ENCODE data around the gene THSD7B. TPM values are rescaled to one million over a fixed set of nuclear protein-coding genes. Genes with fewer than 3 reads are reported as not detected.
"Not testable (repeated sequence)": the region's sequence is repeated elsewhere in the genome, so short reads cannot be mapped to it uniquely, and the experiment has no call there.

The THSD7B gene
- total RNA-seq, 2 experiments from 2014 or later = not detected

DNA sequence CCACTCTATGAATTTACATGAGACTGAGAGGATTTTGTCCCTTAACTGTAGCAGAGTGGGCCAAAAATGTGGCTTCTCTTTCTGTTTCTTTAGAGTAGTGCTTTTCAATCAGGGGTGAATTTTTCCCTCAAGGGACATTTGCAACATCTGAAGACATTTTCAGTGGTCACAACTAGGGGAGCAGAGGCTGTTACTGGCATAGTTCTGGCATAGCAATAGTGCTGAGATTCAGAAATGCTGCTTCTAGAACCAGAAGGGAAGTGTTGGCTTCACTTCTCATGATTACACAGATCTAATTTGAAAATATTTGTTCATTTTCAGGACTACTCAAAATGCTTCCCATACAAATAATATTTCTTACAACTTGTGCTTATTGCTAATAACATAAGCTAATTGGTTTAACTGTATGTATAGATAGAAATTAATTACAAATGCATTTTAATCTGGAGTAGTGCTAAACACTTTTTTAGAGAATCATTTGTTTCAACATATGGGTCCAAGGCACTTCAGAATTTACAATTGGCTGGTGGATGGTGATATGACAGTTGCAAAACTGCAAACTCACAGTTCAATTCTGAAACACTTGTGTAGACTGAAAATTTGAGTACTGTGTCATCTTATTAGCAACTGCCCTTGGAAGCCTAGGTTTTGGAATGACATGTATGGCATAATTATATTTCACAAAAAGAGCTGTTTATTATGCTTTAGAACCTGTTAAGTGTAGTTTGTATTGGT is 526.7 kb downstream of the THSD7B start:
- DNase-seq = no peak
- Mint-ChIP-seq H3K27me3 (ENCODE audit: low read depth) (no peaks in the 10 kb centered on the region), H3K36me3 (ENCODE audit: low read depth) (no peaks in the 10 kb centered on the region), H3K4me1 (ENCODE audit: low read depth) (no peaks in the 10 kb centered on the region), H3K9me3 (peaks cover 1% of the 10 kb centered on the region), H3K4me3 (no peak overlapping the region), H3K27ac (no peak overlapping the region)
- intact Hi-C loops (cut with micrococcal nuclease) = no loop called here
- CTCF ChIA-PET = no interaction called here

DNA sequence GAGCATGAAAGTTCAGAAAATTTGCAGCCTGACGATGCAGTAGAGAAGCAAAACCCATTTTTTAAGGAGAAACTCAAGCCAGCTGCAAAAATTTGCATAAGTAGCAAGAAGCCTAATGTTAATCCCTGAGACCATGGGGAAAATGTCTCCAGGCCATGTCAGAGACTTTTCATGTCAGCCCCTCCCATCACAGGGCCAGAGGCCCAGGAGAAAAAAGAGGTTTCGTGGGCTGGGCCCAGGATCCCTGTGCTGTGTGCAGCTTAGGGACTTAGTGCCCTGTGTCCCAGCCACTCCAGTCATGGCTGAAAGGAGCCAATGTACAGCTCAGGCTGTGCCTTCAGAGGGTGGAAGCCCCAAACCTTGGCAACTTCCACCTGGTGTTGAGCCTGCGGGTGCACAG is 533.0 kb downstream of the THSD7B start:
- Mint-ChIP-seq H3K4me3 (no peak overlapping the region), H3K27me3 (ENCODE audit: low read depth) (no peaks in the 10 kb centered on the region), H3K27ac (no peak overlapping the region), H3K9me3 (peaks cover 10% of the 10 kb centered on the region), H3K36me3 (ENCODE audit: low read depth) (no peaks in the 10 kb centered on the region), H3K4me1 (ENCODE audit: low read depth) (no peaks in the 10 kb centered on the region)
- intact Hi-C loops (cut with micrococcal nuclease) = no loop called here
- CTCF ChIA-PET = no interaction called here
- DNase-seq = no peak

- Mint-ChIP-seq H3K36me3 (ENCODE audit: low read depth) (no peaks in the 10 kb centered on the region), H3K27ac (no peak overlapping the region), H3K27me3 (ENCODE audit: low read depth) (no peaks in the 10 kb centered on the region), H3K9me3 (peaks cover 9% of the 10 kb centered on the region), H3K4me3 (no peak overlapping the region), H3K4me1 (ENCODE audit: low read depth) (no peaks in the 10 kb centered on the region)
- CTCF ChIA-PET = no interaction called here
- intact Hi-C loops (cut with micrococcal nuclease) = no loop called here
- no peak for DNase-seq
Observed at GRCh38 chr2:137300987-137301386, 535.6 kb downstream of the THSD7B start.

DNA sequence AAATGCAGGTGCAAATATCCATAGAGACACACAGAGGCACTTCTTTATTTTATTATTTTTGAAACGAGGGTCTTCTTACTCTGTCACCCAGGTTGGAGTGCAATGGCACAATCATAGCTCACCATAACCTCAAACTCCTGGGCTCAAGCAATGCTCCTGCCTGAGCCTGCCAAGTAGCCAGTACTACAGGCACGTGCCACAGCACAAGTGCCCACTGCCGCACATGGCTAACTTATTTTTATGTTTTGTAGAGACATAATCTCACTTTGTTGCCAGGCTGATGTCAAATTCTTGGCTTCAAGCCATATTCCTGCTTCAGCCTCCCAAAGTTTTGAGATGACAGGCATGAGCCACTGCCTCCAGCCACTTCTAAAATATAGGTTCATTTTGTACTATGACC is 537.6 kb downstream of the THSD7B start:
- Mint-ChIP-seq H3K9me3 (peaks cover 6% of the 10 kb centered on the region), H3K27ac (no peak overlapping the region), H3K27me3 (ENCODE audit: low read depth) (no peaks in the 10 kb centered on the region), H3K4me3 (no peak overlapping the region), H3K36me3 (ENCODE audit: low read depth) (no peaks in the 10 kb centered on the region), H3K4me1 (ENCODE audit: low read depth) (no peaks in the 10 kb centered on the region)
- intact Hi-C loops (cut with micrococcal nuclease) = no loop called here
- CTCF ChIA-PET = no interaction called here
- DNase-seq = no peak

DNA sequence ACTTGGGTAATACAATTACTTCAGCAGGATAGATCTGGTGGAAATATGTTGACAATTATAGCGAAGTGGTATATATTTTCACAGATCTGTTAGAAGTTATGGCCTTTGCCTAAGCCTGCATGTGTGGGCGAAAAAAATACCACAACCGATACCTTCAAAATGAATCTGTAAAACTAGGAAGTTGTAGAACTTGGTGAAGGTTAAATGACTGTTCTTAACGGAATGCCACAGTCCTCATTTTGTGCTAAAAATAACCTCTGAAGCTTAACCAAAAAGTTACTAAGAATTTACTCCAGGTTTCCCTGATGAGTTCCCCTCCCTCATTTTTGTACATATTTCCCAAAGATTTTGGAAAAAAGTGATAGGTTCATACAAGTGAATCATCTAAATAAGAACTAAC is 550.7 kb downstream of the THSD7B start:
- no peaks in the 10 kb centered on the region for H3K27me3 Mint-ChIP-seq (ENCODE audit: low read depth)
- no peaks in the 10 kb centered on the region for H3K4me1 Mint-ChIP-seq (ENCODE audit: low read depth)
- no peak overlapping the region for H3K4me3 Mint-ChIP-seq
- H3K27ac Mint-ChIP-seq = no peak overlapping the region
- H3K36me3 Mint-ChIP-seq (ENCODE audit: low read depth) = no peaks in the 10 kb centered on the region
- no peak for DNase-seq
- intact Hi-C loops (cut with micrococcal nuclease) = no loop called here
- CTCF ChIA-PET = no interaction called here
- peaks cover 8% of the 10 kb centered on the region for H3K9me3 Mint-ChIP-seq

DNA sequence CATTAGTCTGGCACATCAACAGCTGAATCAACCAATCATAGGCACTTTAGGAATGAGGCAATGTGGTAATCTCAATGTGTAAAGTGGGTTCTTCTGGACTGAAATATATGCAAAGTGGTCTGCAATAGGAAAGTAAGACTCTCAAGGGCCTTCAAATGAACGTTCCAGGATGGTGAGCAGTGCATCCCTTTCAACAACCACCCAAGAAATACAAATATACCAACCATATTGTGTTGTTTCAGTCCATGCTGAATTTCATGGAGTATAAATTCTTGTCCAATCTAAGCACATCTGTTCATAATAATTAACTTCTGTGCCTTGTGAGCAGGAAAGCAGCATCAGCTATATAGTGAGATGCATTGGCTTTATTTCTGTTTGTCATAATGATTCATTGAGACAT is 556.2 kb downstream of the THSD7B start:
- Mint-ChIP-seq H3K27me3 (ENCODE audit: low read depth) (no peaks in the 10 kb centered on the region), H3K27ac (no peak overlapping the region), H3K36me3 (ENCODE audit: low read depth) (no peaks in the 10 kb centered on the region), H3K4me3 (no peak overlapping the region), H3K9me3 (peaks cover 2% of the 10 kb centered on the region), H3K4me1 (ENCODE audit: low read depth) (no peaks in the 10 kb centered on the region)
- intact Hi-C loops (cut with micrococcal nuclease) = no loop called here
- DNase-seq = no peak
- CTCF ChIA-PET = no interaction called here

DNA sequence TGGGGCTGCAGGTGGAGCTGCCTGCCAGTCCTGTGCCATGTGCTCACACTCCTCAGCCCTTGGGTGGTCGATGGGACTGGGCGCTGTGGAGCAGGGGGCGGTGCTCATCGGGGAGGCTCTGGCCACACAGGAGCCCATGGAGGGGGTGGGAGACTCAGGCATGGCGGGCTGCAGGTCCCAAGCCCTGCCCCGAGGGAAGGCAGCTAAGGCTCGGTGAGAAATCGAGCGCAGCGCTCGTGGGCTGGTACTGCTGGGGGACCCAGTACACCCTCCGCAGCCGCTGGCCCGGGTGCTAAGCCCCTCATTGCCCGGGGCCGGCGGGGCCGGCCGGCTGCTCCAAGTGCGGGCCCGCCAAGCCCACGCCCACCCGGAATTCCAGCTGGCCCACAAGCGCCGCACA is 566.2 kb downstream of the THSD7B start:
- H3K4me1 Mint-ChIP-seq (ENCODE audit: low read depth); DNase-seq; H3K27ac Mint-ChIP-seq; intact Hi-C loops (cut with micrococcal nuclease); H3K4me3 Mint-ChIP-seq; H3K36me3 Mint-ChIP-seq (ENCODE audit: low read depth); H3K9me3 Mint-ChIP-seq; CTCF ChIA-PET; H3K27me3 Mint-ChIP-seq (ENCODE audit: low read depth): not testable (repeated sequence)

- CTCF ChIA-PET = no interaction called here
Observed at GRCh38 chr2:137333386-137334165, 568.2 kb downstream of the THSD7B start.

GRCh38 chr2:137336067-137336466 is 570.7 kb downstream of the THSD7B start:
- Mint-ChIP-seq H3K27ac (no peak overlapping the region), H3K4me3 (no peak overlapping the region), H3K4me1 (ENCODE audit: low read depth) (no peaks in the 10 kb centered on the region), H3K27me3 (ENCODE audit: low read depth) (no peaks in the 10 kb centered on the region), H3K36me3 (ENCODE audit: low read depth) (no peaks in the 10 kb centered on the region), H3K9me3 (no peaks in the 10 kb centered on the region)
- CTCF ChIA-PET = interaction anchor here (0.6 kb wide), 1 partner anchor 178 kb away, joined by 3 read pairs; no protein-coding TSS in a partner anchor
- DNase-seq = no peak
- intact Hi-C loops (cut with micrococcal nuclease) = no loop called here

More at GRCh38 chr2:137333386-137334165, 568.2 kb downstream of the THSD7B start:
- Mint-ChIP-seq H3K27ac (no peak overlapping the region), H3K4me3 (no peak overlapping the region), H3K9me3 (peaks cover 2% of the 10 kb centered on the region), H3K36me3 (ENCODE audit: low read depth) (no peaks in the 10 kb centered on the region), H3K27me3 (ENCODE audit: low read depth) (no peaks in the 10 kb centered on the region), H3K4me1 (ENCODE audit: low read depth) (no peaks in the 10 kb centered on the region)
- intact Hi-C loops (cut with micrococcal nuclease) = no loop called here
- DNase-seq = no peak

DNA sequence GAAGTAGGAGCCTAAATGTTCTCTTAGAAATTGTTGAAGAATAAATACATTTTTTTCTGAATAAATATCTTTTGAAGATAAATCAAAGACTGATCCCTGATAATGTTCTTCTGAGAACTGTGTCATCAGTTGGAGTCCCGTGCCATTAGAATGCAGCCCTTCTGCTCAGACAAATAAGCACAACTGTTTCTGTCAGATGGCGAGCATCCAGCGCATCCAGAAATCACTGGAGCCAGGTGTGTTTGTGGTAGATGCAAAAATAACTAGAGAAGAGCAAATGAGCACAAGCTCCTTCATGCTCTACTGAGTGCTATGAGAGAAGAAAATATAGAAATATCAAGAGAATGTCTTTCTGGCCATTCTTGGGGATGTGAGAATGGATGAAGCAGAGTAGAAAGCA is 573.7 kb downstream of the THSD7B start:
- Mint-ChIP-seq H3K27ac (no peak overlapping the region), H3K27me3 (ENCODE audit: low read depth) (no peaks in the 10 kb centered on the region), H3K9me3 (no peaks in the 10 kb centered on the region), H3K4me1 (ENCODE audit: low read depth) (no peaks in the 10 kb centered on the region), H3K36me3 (ENCODE audit: low read depth) (no peaks in the 10 kb centered on the region), H3K4me3 (no peak overlapping the region)
- no peak for DNase-seq
- CTCF ChIA-PET = no interaction called here
- intact Hi-C loops (cut with micrococcal nuclease) = no loop called here

DNA sequence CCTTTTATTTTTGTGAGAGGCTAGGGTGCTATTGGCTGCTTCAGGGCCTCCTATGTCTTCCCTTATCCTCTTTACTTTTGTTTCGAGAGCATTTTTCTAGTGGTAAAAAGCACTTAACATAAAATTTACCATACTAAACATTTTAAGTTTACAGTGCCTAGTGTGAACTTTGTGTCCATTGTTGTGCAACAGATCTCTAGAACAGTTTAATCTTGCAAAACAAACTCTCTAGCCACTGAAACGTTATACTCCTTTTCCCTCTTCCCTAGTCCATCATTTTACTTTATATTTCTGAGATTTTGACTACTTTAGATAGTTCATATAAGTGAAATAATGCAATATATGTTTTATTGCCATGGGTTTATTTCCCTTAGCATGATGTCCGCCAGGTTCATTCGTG is 580.6 kb downstream of the THSD7B start:
- Mint-ChIP-seq H3K4me3 (no peak overlapping the region), H3K9me3 (no peaks in the 10 kb centered on the region), H3K27ac (no peak overlapping the region), H3K27me3 (ENCODE audit: low read depth) (no peaks in the 10 kb centered on the region), H3K4me1 (ENCODE audit: low read depth) (no peaks in the 10 kb centered on the region), H3K36me3 (ENCODE audit: low read depth) (no peaks in the 10 kb centered on the region)
- intact Hi-C loops (cut with micrococcal nuclease) = no loop called here
- CTCF ChIA-PET = no interaction called here
- no peak for DNase-seq

GRCh38 chr2:137348301-137348700 is 583.0 kb downstream of the THSD7B start:
- H3K4me3 Mint-ChIP-seq = no peak overlapping the region
- no peak for DNase-seq
- CTCF ChIA-PET = no interaction called here
- intact Hi-C loops (cut with micrococcal nuclease) = no loop called here
- no peaks in the 10 kb centered on the region for H3K36me3 Mint-ChIP-seq (ENCODE audit: low read depth)
- H3K4me1 Mint-ChIP-seq (ENCODE audit: low read depth) = no peaks in the 10 kb centered on the region
- H3K9me3 Mint-ChIP-seq = no peaks in the 10 kb centered on the region
- H3K27ac Mint-ChIP-seq = no peak overlapping the region
- H3K27me3 Mint-ChIP-seq (ENCODE audit: low read depth) = no peaks in the 10 kb centered on the region

DNA sequence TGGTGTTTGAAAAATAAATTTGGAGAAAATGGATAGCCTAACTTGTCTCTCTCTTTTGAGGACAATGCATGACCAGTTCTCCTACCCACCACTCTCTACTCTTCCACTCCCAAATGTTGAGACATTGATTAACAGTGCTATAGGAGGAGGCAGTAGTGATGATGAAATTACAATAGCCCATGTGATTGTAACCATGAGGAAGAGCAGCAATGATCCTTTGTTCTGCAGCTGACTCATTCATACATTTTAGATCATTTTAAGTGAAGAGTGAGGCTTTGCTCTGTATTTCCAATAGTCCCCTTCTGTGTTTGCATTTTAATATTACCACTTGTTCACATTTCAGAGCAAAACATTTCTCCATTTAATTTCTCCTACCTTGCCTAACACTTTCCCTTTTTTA is 592.3 kb downstream of the THSD7B start:
- no peak for DNase-seq
- intact Hi-C loops (cut with micrococcal nuclease) = no loop called here
- no peak overlapping the region for H3K4me3 Mint-ChIP-seq
- H3K9me3 Mint-ChIP-seq = peaks cover 6% of the 10 kb centered on the region
- H3K27me3 Mint-ChIP-seq (ENCODE audit: low read depth) = no peaks in the 10 kb centered on the region
- H3K4me1 Mint-ChIP-seq (ENCODE audit: low read depth) = no peaks in the 10 kb centered on the region
- H3K27ac Mint-ChIP-seq = no peak overlapping the region
- no peaks in the 10 kb centered on the region for H3K36me3 Mint-ChIP-seq (ENCODE audit: low read depth)
- CTCF ChIA-PET = no interaction called here

All from activated naive CD4-positive, alpha-beta T cell treated with anti-CD3 and anti-CD28 coated beads for 36 hours (primary cell).